Fibroblast of skin of right biceps (primary cell): ENCODE results near the gene VTI1A.

Experiments used
- DNase-seq: peaks from one replicate; pipeline ENCODE4 v3.0.0-alpha.2; 2013

Gene VTI1A

DNA sequence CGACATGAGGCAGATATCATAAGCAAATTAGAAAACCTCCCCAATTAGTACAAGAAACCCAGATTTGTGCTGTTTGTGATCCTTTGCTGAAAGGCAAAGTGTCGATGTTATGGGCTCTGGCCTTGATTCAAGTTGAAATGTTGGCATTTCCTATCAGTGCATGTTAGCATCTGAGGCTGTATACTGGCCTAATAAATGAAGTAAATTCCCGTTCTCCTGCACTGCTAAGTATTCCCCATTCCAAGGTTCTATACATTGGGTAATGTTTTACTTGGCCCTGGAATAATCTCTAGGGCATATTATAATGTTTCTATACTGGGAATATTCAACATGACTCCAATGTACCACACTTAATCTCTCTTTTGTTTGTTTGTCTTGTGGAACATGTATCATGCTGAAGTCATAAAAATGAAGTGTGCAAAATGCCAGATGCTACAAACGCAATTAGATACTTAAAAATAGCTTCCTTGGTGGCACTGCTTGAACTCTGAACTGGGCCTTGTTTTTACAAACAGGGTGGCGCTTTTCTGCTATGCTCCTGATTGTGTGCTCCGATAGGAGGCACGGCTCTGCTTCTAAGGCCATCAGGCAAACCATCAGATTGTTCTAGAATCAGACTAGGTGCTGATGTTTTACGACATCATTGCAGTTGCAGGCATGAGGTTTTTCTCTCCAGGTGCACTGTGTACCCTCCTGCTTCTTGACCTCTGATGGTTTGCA lies 346.3 kb downstream of the VTI1A start:
- peak; percentile 70 for DNase-seq

- no peak for DNase-seq
These were observed 347.2 kb downstream of the VTI1A start for GRCh38 chr10:112794201-112794600.

DNA sequence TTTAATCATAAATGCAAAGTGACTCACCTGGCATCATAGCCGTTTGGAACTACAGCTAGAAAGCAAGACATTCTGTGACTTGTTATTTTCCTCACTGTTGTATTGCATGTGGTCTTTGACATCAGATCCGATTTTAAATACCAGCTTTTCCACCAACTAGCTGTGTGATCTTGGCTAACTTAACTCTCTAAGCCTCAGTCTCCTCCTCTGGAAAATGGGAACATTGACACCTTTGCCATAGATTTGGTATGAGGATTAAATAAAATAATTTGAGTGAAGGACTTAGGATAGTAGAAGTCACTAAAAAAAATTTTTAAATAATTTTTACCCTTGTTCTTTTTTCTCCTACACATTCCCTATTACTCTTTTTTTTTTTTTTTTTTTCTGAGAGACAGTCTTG lies 348.1 kb downstream of the VTI1A start:
- no peak for DNase-seq

GRCh38 chr10:112797197-112797596 lies 350.2 kb downstream of the VTI1A start:
- DNase-seq = no peak

DNA sequence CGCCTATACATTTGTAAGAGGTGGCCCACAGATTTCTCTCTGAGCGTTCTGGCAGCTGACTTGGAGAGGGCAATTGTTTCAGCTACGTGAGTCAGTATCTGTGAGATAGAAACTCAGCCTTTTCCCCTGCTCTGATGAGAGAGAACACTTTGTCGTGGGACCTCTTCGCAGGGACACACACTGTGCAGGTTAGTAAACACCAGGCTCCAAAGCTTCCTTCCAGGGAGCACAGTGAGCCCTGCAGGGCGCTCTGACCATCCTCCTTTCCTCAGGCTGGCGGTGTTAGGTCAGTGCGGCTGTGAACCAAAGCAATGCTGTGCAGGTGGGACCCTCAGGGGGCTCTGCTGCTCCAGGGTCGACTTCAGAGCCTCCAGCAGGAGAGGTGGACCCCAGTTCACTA lies 350.8 kb downstream of the VTI1A start:
- no peak for DNase-seq

DNA sequence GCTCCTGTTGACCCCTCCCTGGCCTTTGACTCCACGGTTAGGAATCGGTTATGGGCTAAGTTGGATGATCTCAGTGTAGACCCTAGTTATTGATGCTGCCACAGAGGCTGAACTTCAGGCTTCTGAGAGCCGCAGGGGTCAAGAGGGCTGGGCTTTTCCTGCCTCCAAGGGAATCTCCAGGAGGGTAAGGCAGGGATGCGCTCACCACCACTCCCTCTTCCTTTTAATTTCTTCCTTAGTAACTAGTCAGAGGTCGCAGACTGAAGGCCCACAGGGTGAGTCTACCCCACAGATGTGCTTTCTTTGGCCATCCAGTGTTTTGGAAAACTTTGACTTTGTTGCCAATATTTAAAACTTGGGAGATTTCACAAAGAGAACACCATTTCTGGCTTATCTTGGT lies 352.0 kb downstream of the VTI1A start:
- no peak for DNase-seq

GRCh38 chr10:112799726-112800510 lies 352.9 kb downstream of the VTI1A start:
- DNase-seq = no peak

DNA sequence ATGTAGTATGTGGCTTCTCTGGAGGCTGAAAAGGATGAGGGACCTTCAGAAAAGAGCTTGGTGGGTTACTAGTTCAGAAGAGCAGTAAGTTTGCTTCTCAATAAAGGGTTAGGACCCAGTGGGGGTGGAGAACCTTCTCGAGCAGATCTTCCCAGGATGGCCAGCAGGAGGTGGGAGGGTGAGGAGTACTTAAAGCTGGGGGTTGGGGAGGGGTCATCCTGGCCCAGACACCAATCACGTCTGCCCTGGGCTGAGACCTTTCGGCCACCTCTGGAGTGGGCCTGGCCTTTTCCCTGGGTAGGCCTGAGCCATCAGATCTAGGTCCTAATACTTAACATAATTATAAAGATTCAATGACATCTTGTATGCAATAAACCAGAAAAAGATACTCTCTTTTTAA lies 354.0 kb downstream of the VTI1A start:
- no peak for DNase-seq

DNA sequence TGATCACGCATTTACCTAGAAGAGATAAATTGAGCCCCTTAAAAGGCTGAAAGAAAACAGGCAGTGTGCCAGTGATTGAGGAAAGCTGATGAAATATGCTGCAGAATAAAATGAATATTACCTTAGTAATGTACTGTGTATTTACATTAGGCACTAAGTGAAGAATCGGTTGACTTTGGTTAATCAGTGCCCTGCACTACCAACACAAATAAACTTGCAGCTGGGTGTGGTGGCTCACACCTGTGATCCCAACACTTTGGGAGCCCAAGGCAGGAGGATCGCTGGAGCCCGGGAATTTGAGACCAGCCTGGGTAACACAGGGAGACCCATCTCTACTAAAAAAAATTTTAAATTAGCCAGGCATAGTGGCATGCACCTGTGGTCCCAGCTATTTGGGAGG lies 354.7 kb downstream of the VTI1A start:
- DNase-seq = no peak

DNA sequence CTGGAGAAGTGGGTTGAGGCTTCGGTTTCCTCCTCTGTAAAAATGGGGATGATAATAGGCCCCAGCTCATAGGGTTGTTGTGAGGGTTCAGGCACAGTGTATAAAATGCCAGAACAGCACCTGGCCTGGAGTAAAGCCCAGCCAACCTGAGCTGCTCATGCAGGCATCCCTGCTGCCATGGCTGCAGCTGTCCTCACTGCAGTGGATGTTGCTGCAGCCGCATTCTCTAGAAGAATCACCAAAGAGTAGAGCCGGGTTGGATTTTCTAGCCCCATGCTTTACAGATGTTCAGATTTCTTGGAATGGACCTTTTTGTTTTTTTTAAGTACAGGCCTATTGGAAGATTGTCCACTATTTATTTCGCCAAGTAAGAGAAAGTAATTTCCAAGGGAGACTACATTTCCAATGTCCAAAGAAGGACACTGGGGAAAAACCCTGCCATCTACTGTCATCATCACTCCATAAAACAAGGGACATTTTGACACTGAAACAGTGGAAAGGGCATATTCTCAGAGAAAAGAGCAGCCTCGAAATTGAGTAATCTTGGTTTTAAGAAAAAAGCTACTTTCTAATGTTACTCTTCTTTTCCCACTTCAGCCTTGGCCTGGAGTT lies 355.5 kb downstream of the VTI1A start:
- no peak for DNase-seq

- DNase-seq = no peak
These were observed 357.0 kb downstream of the VTI1A start for GRCh38 chr10:112803961-112804401.

DNA sequence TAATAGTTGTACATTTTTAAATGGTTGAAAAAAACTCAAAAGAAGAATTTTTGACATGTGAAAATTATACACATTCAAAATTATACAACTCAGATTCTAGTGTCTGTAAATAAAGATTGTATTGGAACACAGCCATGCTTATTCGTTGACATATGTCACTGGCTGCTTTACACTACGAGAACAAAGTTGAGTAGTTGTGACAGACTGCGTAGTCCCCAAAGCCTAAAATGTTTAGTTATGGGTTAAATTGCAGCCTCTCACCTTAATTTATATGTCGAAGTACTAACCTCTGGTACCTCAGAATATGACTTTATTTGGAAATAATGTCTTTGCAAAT lies 358.2 kb downstream of the VTI1A start:
- DNase-seq = no peak

- DNase-seq = no peak
These were observed 358.7 kb downstream of the VTI1A start for GRCh38 chr10:112805701-112806100.

GRCh38 chr10:112807013-112807412 lies 360.0 kb downstream of the VTI1A start:
- no peak for DNase-seq

DNA sequence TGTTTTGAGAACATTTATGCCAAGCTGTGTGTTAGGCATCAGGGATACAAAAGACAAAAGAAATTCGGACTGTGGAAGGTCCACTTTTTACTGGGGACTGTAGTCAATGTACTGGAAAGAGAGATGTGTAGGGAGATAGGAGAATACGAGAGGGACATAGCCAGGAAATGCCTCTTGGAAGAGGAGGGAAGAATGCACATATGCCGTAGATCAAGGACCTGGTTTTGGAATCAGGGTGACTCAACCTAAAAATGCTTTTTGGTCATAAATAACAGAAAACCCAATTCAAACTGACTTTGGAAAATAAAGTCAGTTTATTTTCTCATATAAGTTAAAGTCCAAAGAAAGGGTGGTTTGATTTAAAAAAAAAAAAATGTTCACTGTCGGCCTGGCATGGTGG lies 362.7 kb downstream of the VTI1A start:
- peak; percentile 56 for DNase-seq

DNA sequence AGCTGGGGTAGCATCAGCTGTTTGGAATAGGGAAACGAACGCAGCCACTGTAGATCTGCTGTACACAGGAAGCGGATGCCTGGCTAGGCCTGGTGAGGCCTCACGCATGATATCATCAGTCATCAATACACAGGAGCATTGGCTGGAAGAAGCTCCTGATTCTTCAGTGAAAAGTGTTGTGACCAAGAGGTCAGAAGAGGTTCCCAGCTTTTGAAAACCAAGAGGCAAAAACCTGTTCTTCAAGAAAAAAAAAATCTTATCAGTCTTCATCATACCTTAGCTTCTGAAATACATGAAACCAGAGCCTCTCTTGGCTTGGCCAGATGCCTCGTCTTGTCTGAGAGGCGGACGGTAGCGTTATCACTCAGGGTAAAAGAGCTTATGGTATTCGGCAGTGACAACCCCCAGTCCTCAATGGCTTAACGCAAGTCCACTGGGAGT lies 363.7 kb downstream of the VTI1A start:
- no peak for DNase-seq

GRCh38 chr10:112811741-112812551 lies 364.9 kb downstream of the VTI1A start:
- DNase-seq = peak; percentile 96

GRCh38 chr10:112812586-112812985 lies 365.6 kb downstream of the VTI1A start:
- DNase-seq = no peak

DNA sequence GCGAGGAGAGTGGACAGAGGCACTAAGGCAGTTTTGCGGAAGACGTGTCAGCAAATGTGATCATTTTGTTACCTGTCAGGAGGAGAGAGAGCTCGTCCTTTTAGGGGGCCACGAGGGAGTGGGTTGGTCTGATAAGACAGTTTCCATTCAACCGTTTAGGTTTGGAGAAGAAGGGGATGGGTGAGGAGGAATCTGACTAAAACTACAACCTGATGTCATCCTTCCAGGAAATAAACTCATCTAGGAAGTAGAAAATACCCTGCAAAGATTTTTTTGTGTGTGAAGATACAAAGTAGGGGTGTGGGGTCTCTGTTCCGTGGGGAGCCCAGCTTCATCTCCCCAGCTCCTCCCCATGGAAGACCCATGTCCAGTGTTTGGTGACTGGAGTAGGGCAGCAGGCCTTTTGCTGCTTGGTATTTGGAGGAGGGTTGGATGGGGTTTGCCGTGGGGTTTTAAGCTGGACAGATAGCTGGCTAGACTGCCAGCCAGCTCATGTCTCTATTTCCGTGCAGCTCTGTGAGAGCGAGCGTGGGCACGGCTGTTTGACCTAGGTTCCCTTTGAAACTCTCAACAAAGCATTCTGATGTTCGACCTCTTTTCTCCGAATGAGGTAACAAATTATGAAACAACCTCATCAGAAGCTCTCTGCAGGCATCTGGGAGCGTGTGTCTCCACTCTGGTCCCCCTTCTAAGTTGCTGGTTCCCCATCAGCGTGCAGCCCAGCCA lies 367.0 kb downstream of the VTI1A start:
- DNase-seq = no peak

- DNase-seq = peak; percentile 75
These were observed 368.4 kb downstream of the VTI1A start for GRCh38 chr10:112815269-112816032.

- peak; percentile 11 for DNase-seq
These were observed 369.0 kb downstream of the VTI1A start for GRCh38 chr10:112816033-112816430.

GRCh38 chr10:112816891-112817290 lies 369.9 kb downstream of the VTI1A start:
- DNase-seq = no peak
